HCT116 (cell line): Measurements from ENCODE around the gene CCDC188. TPM values are rescaled to one million over a fixed set of nuclear protein-coding genes. Genes with fewer than 3 reads are reported as not detected.

Experiments
- ATAC-seq: fragments of 200-7000 bp; cut with Tn5 transposase; 2 replicates; pipeline ENCODE4 v1.9.1; 2020; ENCODE audit warnings: mild to moderate bottlenecking, moderate library complexity
- BruUV-seq: library from RNA; stranded (reverse); fragments of 400-500 nt; replicated peaks from 2 replicates; lab custom pipeline; 2021; lab: Mats Ljungman, UMichigan
- CTCF ChIA-PET: fragments of 300-600 bp; sonication (Branson Sonifier 250); formaldehyde crosslinking; loops from one replicate; lab custom pipeline; 2021; ENCODE audit warnings: antibody characterized with exemption; lab: Charles Lee
- POLR2A ChIA-PET: fragments of 300-600, 350-600 bp; sonication (Branson Sonifier 250); formaldehyde crosslinking; loops from one replicate; lab custom pipeline; 2021; ENCODE audit warnings: antibody characterized with exemption; lab: Charles Lee
- RAD21 ChIA-PET, 2 experiments: fragments of 300-600 bp; sonication (Branson Sonifier 250); formaldehyde crosslinking; loops; one replicate each; lab custom pipeline; 2023; ENCODE audit warnings: low total read pairs in 2 of 2; ENCODE audit not compliant: uncharacterized antibody in 2 of 2, unreplicated experiment in 2 of 2, low non-redundant PET in 1 of 2; lab: Charles Lee
- DNase-seq: peaks from one replicate; pipeline ENCODE4 v3.0.0-alpha.2; 2010; ENCODE audit warnings: low read depth, low spot score
- H2AFZ ChIP-seq: fragments of 200-600 bp; shearing (Covaris generic), sonication (generic); 2 replicates; pipeline ENCODE4 v1.6.1; 2017; ENCODE audit warnings: low read depth, mixed run types, mixed read lengths, antibody characterized with exemption, low read length; ENCODE audit not compliant: poor library complexity, severe bottlenecking
- H3K27ac ChIP-seq: 2 replicates; pipeline ENCODE4 v1.5.1; 2012; ENCODE audit warnings: low read depth, low read length
- H3K27me3 ChIP-seq: fragments of 200-600 bp; sonication (generic); 2 replicates; pipeline ENCODE4 v1.6.1; 2016; ENCODE audit warnings: mixed run types, low read length, mixed read lengths; ENCODE audit not compliant: insufficient read depth
- H3K36me3 ChIP-seq, 2 experiments: fragments of 200-500 bp in 1 of 2; fragments of 200-600 bp in 1 of 2; sonication (Bioruptor generic) in 1 of 2; sonication (generic) in 1 of 2; 2 replicates each; pipeline versions ENCODE4 v1.5.1 to v1.6.1; 2014 to 2016; ENCODE audit warnings: low read length in 2 of 2, inconsistent platforms in 1 of 2, mixed read lengths in 1 of 2, mixed run types in 1 of 2; ENCODE audit not compliant: insufficient read depth in 2 of 2, control insufficient read depth in 1 of 2
- H3K4me1 ChIP-seq, 2 experiments: fragments of 200-600 bp in 1 of 2; sonication (generic) in 1 of 2; 2 replicates each; pipeline versions ENCODE4 v1.5.1 to v1.6.1; 2012 to 2017; ENCODE audit warnings: low read length in 2 of 2, inconsistent platforms in 1 of 2, mild to moderate bottlenecking in 1 of 2, mixed read lengths in 1 of 2, mixed run types in 1 of 2, moderate library complexity in 1 of 2; ENCODE audit not compliant: insufficient read depth in 2 of 2, control insufficient read depth in 1 of 2
- H3K4me2 ChIP-seq: fragments of 200-600 bp; sonication (generic); 2 replicates; pipeline ENCODE4 v1.6.1; 2017; ENCODE audit warnings: mixed run types, low read length, mixed read lengths
- H3K4me3 ChIP-seq, 2 experiments: fragments of 200-600 bp in 1 of 2; sonication (generic) in 1 of 2; replicated peaks in 1 of 2; 2 replicates each; pipeline ENCODE4 v1.5.1; 2011 to 2016; ENCODE audit warnings: low read length in 2 of 2, control low read depth in 1 of 2, low read depth in 1 of 2, mild to moderate bottlenecking in 1 of 2, mixed read lengths in 1 of 2, mixed run types in 1 of 2
- H3K79me2 ChIP-seq: fragments of 200-600 bp; sonication (generic); 2 replicates; pipeline ENCODE4 v1.6.1; 2017; ENCODE audit warnings: mild to moderate bottlenecking, mixed run types, low read length, moderate library complexity, mixed read lengths; ENCODE audit not compliant: insufficient read depth
- H3K9ac ChIP-seq: fragments of 200-600 bp; sonication (generic); 2 replicates; pipeline ENCODE4 v1.6.1; 2016; ENCODE audit warnings: low read length, mixed read lengths
- H3K9me2 ChIP-seq: fragments of 200-600 bp; sonication (generic), shearing (Covaris generic); 2 replicates; pipeline ENCODE4 v1.6.1; 2017; ENCODE audit warnings: mixed run types, mild to moderate bottlenecking, moderate library complexity; ENCODE audit not compliant: insufficient read depth
- H3K9me3 ChIP-seq, 2 experiments: fragments of 200-500 bp in 1 of 2; fragments of 200-600 bp in 1 of 2; sonication (Bioruptor generic) in 1 of 2; sonication (generic) in 1 of 2; 2 replicates each; pipeline ENCODE4 v1.6.1; 2014 to 2017; ENCODE audit warnings: low read length in 2 of 2, mixed read lengths in 2 of 2, inconsistent platforms in 1 of 2, low read depth in 1 of 2, mild to moderate bottlenecking in 1 of 2, mixed run types in 1 of 2, moderate library complexity in 1 of 2; ENCODE audit not compliant: control insufficient read depth in 1 of 2, insufficient read depth in 1 of 2
- H4K20me1 ChIP-seq: fragments of 200-600 bp; sonication (generic), shearing (Covaris generic); 2 replicates; pipeline ENCODE4 v1.6.1; 2017; ENCODE audit warnings: mixed run types, mild to moderate bottlenecking, moderate library complexity; ENCODE audit not compliant: insufficient read depth
- ATF3 ChIP-seq: IDR thresholded peaks from 2 replicates; pipeline ENCODE4 v1.6.1; 2012
- CBX3 ChIP-seq: IDR thresholded peaks from 2 replicates; pipeline ENCODE4 v1.6.1; 2012; ENCODE audit warnings: low read depth
- CEBPB ChIP-seq: IDR thresholded peaks from 2 replicates; pipeline ENCODE4 v1.6.1; 2012; ENCODE audit warnings: low read depth
- CTCF ChIP-seq, 3 experiments: fragments of 200-600 bp in 1 of 3; sonication (generic) in 1 of 3; IDR thresholded peaks in 2 of 3; conservative IDR thresholded peaks in 1 of 3; 2 replicates each; pipeline ENCODE4 v1.5.1; 2012 to 2017; ENCODE audit warnings: low read depth in 2 of 3, low read length in 2 of 3, antibody characterized with exemption in 1 of 3, borderline replicate concordance in 1 of 3, control low read depth in 1 of 3, mild to moderate bottlenecking in 1 of 3, mixed read lengths in 1 of 3, mixed run types in 1 of 3, moderate library complexity in 1 of 3; ENCODE audit not compliant: insufficient read depth in 1 of 3
- EZH2phosphoT487 ChIP-seq: fragments of 200-600 bp; IDR thresholded peaks from 2 replicates; pipeline ENCODE4 v1.6.1; 2018; ENCODE audit warnings: antibody characterized with exemption, borderline replicate concordance
- FOSL1 ChIP-seq: IDR thresholded peaks from 2 replicates; pipeline ENCODE4 v1.6.1; 2012; ENCODE audit warnings: low read depth
- REST ChIP-seq: IDR thresholded peaks from 2 replicates; pipeline ENCODE4 v1.6.1; 2012; ENCODE audit warnings: low read depth
- SIN3A ChIP-seq: IDR thresholded peaks from 2 replicates; pipeline ENCODE4 v1.6.1; 2012; ENCODE audit warnings: low read depth
- SP1 ChIP-seq: IDR thresholded peaks from 2 replicates; pipeline ENCODE4 v1.6.1; 2012; ENCODE audit warnings: low read depth
- YY1 ChIP-seq: IDR thresholded peaks from 2 replicates; pipeline ENCODE4 v1.6.1; 2011; ENCODE audit warnings: low read length, low read depth, moderate library complexity, mild to moderate bottlenecking; ENCODE audit not compliant: insufficient replicate concordance; ENCODE audit errors: extremely low read depth
- ZBTB33 ChIP-seq: IDR thresholded peaks from 2 replicates; pipeline ENCODE4 v1.6.1; 2011; ENCODE audit warnings: mild to moderate bottlenecking, low read length, moderate library complexity; ENCODE audit not compliant: insufficient replicate concordance; ENCODE audit errors: extremely low read depth
- ZNF274 ChIP-seq: fragments of 200-500 bp; sonication (Bioruptor generic); IDR thresholded peaks from 2 replicates; pipeline ENCODE4 v1.6.1; 2014; ENCODE audit warnings: mild to moderate bottlenecking, low read depth, low read length, inconsistent platforms
- intact Hi-C: fragments of 100-400 bp; cut with micrococcal nuclease; formaldehyde crosslinking; loops from 2 replicates; pipeline ENCODE4 v1.10.0; 2022
- total RNA-seq: library from RNA; stranded (reverse); gene quantifications from one replicate; pipeline ENCODE4 v1.2.1, GENCODE V29; 2021; ENCODE audit not compliant: unreplicated experiment
- TF ChIP-seq, protein P1 (sequence below): IDR thresholded peaks from 2 replicates; pipeline ENCODE4 v1.6.1; 2012

CCDC188 gene
- total RNA-seq, 1 experiment from 2014 or later: not detected

DNA sequence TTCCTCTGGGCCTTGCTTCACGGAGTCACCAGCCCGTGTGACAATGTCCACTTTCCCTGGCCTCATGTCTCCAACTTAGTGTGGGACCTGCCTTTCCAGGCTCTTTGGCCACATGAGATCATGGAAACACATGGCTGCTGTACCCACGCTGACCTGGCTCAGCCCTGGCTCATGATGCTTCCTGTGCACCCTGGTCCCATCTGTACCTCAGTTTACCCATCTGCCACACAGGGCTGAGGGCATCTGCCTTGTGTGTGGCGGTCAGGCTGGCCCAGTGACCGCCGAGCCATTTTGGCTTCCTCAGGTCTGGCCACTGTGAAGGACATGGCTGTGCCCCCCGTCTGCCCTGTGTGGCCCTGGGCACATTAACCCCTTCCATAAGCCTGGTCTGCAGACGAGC lies 32.2 kb upstream of the CCDC188 start (continued):
- TF ChIP-seq SIN3A (no peak), CEBPB (no peak), REST (no peak), EZH2phosphoT487 (no peak), ATF3 (no peak)
- TF ChIP-seq, protein P1, sequence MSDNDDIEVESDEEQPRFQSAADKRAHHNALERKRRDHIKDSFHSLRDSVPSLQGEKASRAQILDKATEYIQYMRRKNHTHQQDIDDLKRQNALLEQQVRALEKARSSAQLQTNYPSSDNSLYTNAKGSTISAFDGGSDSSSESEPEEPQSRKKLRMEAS: no peak

GRCh38 chr22:20182365-20182764 lies 31.5 kb upstream of the CCDC188 start:
- CTCF ChIA-PET: no interaction called here
- TF ChIP-seq YY1: no peak
- no peak for TF ChIP-seq ATF3
- no peak for TF ChIP-seq FOSL1
- TF ChIP-seq CBX3: no peak
- TF ChIP-seq ZNF274: no peak
- no peak for TF ChIP-seq SP1
- no peak for TF ChIP-seq CTCF (IDR thresholded peaks at IDR 0.05 in 2 of 3, conservative IDR thresholded peaks at IDR 0.05 in 1 of 3; ENCODE audit: borderline replicate concordance in 1 of 3, insufficient read depth in 1 of 3, low read depth in 2 of 3, low read length in 2 of 3)
- TF ChIP-seq ZBTB33: no peak

More at GRCh38 chr22:20182365-20182764, 31.5 kb upstream of the CCDC188 start:
- BruUV-seq: no TSS peak
- ATAC-seq (no peak), DNase-seq (no peak)
- Histone ChIP-seq H3K9me2 (no peaks in the 10 kb centered on the region), H2AFZ (no peak overlapping the region), H3K27me3 (no peaks in the 10 kb centered on the region), H3K4me1 (no peaks in the 10 kb centered on the region), H3K79me2 (no peaks in the 10 kb centered on the region), H3K27ac (no peak overlapping the region), H3K9ac (no peak overlapping the region), H3K9me3 (no peaks in the 10 kb centered on the region), H3K36me3 (no peaks in the 10 kb centered on the region), H4K20me1 (no peaks in the 10 kb centered on the region), H3K4me2 (no peak overlapping the region), H3K4me3 (no peak overlapping the region)
- intact Hi-C loops: no loop called here
- POLR2A ChIA-PET: no interaction called here
- RAD21 ChIA-PET: no interaction called here
